Right lobe of liver (tissue), 6 donors: ENCODE results near the gene TWF2. TPM values are rescaled to one million over a fixed set of nuclear protein-coding genes. Genes with fewer than 3 reads are reported as not detected.
A peak's percentile ranks its signal among the peaks of the same experiment; 100 is the strongest.

ENCODE experiments used
- ATAC-seq, 4 donors: fragments of 200-7000 bp; cut with Tn5 transposase; one replicate each; pipeline ENCODE4 v1.9.1; 2020; ENCODE audit warnings: mild to moderate bottlenecking in 4 of 4, moderate library complexity in 4 of 4
- DNase-seq, 3 donors: peaks; one replicate each; pipeline ENCODE4 v3.0.0-alpha.2; 2020
- H3K27ac ChIP-seq, 3 donors: fragments of 200-600 bp; one replicate each; pipeline ENCODE4 v1.8.0; 2022
- H3K27me3 ChIP-seq, 2 donors: fragments of 200-600 bp; one replicate each; pipeline ENCODE4 v1.8.0; 2022
- H3K36me3 ChIP-seq, 4 donors: fragments of 200-600 bp; sonication (generic) in 1 of 4; one replicate each; pipeline versions ENCODE4 v1.5.1 to v1.8.0; 2017 to 2022; ENCODE audit warnings: control low read depth in 1 of 4
- H3K4me1 ChIP-seq, 4 donors: fragments of 200-600 bp; sonication (generic) in 1 of 4; one replicate each; pipeline versions ENCODE4 v1.5.1 to v1.8.0; 2017 to 2022; ENCODE audit warnings: control low read depth in 1 of 4
- H3K4me3 ChIP-seq, 3 donors: fragments of 200-600 bp; one replicate each; pipeline ENCODE4 v1.8.0; 2022
- H3K9me3 ChIP-seq, 4 donors: fragments of 200-600 bp; sonication (generic) in 1 of 4; one replicate each; pipeline versions ENCODE4 v1.5.1 to v1.8.0; 2017 to 2022; ENCODE audit warnings: control low read depth in 1 of 4
- CTCF ChIP-seq, 4 donors: fragments of 200-600 bp in 3 of 4; fragments of 450-650 bp in 1 of 4; IDR thresholded peaks; one replicate each; pipeline versions ENCODE4 v1.5.1 to v1.8.0; 2016 to 2022; ENCODE audit warnings: antibody characterized with exemption in 4 of 4, mild to moderate bottlenecking in 2 of 4
- POLR2A ChIP-seq: fragments of 450-650 bp; IDR thresholded peaks from one replicate; pipeline ENCODE4 v1.6.1; 2017; ENCODE audit warnings: antibody characterized with exemption, mild to moderate bottlenecking
- WGBS: methylation state at CpG from one replicate; pipeline ENCODE4 v1.1.6; 2018; ENCODE audit warnings: low coverage, low lambda C conversion rate; ENCODE audit not compliant: insufficient coverage; ENCODE audit errors: missing lambda C conversion rate; 5-methylcytosine and 5-hydroxymethylcytosine counted together
- intact Hi-C, 2 donors: fragments of 100-400 bp; cut with DNase I; formaldehyde crosslinking; loops; one replicate each; pipeline versions ENCODE4 v1.11.2 to v1.14.1; 2022
- total RNA-seq, 6 experiments: library from RNA; depleted of rRNA in 2 of 6; stranded (reverse); fragments of >200 nt in 2 of 6; fragmentation: NEBNext Ultra II Directional in 3 of 6; extraction: Animal tissue kit (Norgen Biotek cat#: 25700) in 3 of 6; gene quantifications; one replicate each; pipeline versions ENCODE4 v1.1.0 to v1.2.4, GENCODE V29; 2016 to 2023
- donor health status: DM: no; HTN: yes; CAD: no.
- donor health status: DM: no; HTN: no; CAD: no.
- donor health status: DM: no; HTN: no; CAD: no.
- donor health status: DM: no; HTN: yes; CAD: no.
- donor health status: DM: no; HTN: yes; CAD: no.

Gene TWF2
- total RNA-seq, 6 experiments from 2014 or later, result 12.9 to 34.4 (median 23.7) TPM

GRCh38 chr3:52270252-52270754, 31.3 kb upstream of the TWF2 start:
- intact Hi-C loops, result no loop called here
- Histone ChIP-seq H3K9me3 (no peaks in the 10 kb centered on the region), H3K4me3 (no peak overlapping the region), H3K27me3 (no peaks in the 10 kb centered on the region), H3K27ac (peak overlapping the region in 2 of 3 donors; percentile 36 to 39), H3K36me3 (peaks cover 0 to 47% (median 16%) of the 10 kb centered on the region in 4 donors), H3K4me1 (peaks cover 0 to 38% (median 12%) of the 10 kb centered on the region in 4 donors)
- DNase-seq (no peak), ATAC-seq (peak; percentile 24 to 53 (median 44))
- TF ChIP-seq POLR2A (no peak), CTCF (IDR thresholded peaks at IDR 0.05) (no peak)
- WGBS, result 24% methylated on average over 9 of the region's 9 CpGs

GRCh38 chr3:52269776-52270175, 30.8 kb upstream of the TWF2 start:
- 51% methylated on average over 3 of the region's 3 CpGs for WGBS
- H3K27me3 ChIP-seq, result no peaks in the 10 kb centered on the region
- H3K27ac ChIP-seq, result peak overlapping the region in 2 of 3 donors; percentile 36 to 39
- intact Hi-C loops, result no loop called here
- TF ChIP-seq POLR2A (no peak), CTCF (IDR thresholded peaks at IDR 0.05) (no peak)
- ATAC-seq, result no peak
- no peak for DNase-seq
- no peaks in the 10 kb centered on the region for H3K9me3 ChIP-seq
- peaks cover 0 to 49% (median 17%) of the 10 kb centered on the region in 4 donors for H3K36me3 ChIP-seq
- H3K4me1 ChIP-seq, result peaks cover 0 to 34% (median 11%) of the 10 kb centered on the region in 4 donors
- H3K4me3 ChIP-seq, result no peak overlapping the region

- intact Hi-C loops, result no loop called here
- Histone ChIP-seq H3K36me3 (peaks cover 0 to 66% (median 25%) of the 10 kb centered on the region in 4 donors), H3K27me3 (no peaks in the 10 kb centered on the region), H3K4me1 (peaks cover 0 to 35% (median 10%) of the 10 kb centered on the region in 4 donors), H3K9me3 (no peaks in the 10 kb centered on the region), H3K4me3 (no peak overlapping the region), H3K27ac (no peak overlapping the region)
- DNase-seq (no peak), ATAC-seq (peak in 1 of 4 donors; percentile 51)
- WGBS, result 66% methylated on average over 6 of the region's 7 CpGs
- TF ChIP-seq POLR2A (no peak), CTCF (IDR thresholded peaks at IDR 0.05) (no peak)
Measured at GRCh38 chr3:52268036-52268435, 29.1 kb upstream of the TWF2 start.

GRCh38 chr3:52265387-52265786, 26.4 kb upstream of the TWF2 start:
- H3K9me3 ChIP-seq, result no peaks in the 10 kb centered on the region
- H3K4me3 ChIP-seq, result no peak overlapping the region
- H3K4me1 ChIP-seq, result peaks cover 0 to 17% (median 0%) of the 10 kb centered on the region in 4 donors
- 100% methylated on average over 6 of the region's 6 CpGs for WGBS
- DNase-seq, result no peak
- TF ChIP-seq CTCF (IDR thresholded peaks at IDR 0.05), result no peak
- no peak for TF ChIP-seq POLR2A
- H3K27ac ChIP-seq, result no peak overlapping the region
- peak in 2 of 4 donors; percentile 14 to 20 for ATAC-seq
- no peaks in the 10 kb centered on the region for H3K27me3 ChIP-seq
- peaks cover 0 to 93% (median 37%) of the 10 kb centered on the region in 4 donors for H3K36me3 ChIP-seq
- intact Hi-C loops, result no loop called here
